HG03565 (cell line): ENCODE measurements around the gene TAF5L.
"Not testable (repeated sequence)": the region's sequence is repeated elsewhere in the genome, so short reads cannot be mapped to it uniquely, and the experiment has no call there.

Experiments
- ATAC-seq: cut with Tn5 transposase; IDR thresholded peaks from one replicate; pipeline ENCODE4 v1.9.1; 2021; ENCODE audit warnings: mild to moderate bottlenecking, moderate library complexity; ENCODE audit not compliant: unreplicated experiment

The TAF5L gene

DNA sequence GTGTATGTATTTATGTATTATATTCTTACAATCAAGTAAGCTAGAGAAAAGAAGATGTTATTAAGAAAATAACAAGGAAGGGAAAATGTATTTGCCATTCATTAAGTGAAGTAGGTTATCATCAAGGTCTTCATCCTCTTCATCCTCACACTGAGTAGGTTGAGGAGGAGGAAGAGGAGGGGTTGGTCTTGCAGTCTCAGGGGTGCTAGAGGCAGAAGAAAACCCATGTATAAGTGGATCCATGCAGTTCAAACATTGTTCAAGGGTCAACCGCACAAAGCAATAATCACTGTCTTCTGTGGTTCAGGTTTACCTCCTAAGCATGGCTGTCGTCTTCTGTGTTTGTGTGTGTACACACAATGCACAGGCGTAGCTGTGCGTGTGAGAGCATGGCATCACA, 17.0 kb upstream of the TAF5L start:
- no peak for ATAC-seq

DNA sequence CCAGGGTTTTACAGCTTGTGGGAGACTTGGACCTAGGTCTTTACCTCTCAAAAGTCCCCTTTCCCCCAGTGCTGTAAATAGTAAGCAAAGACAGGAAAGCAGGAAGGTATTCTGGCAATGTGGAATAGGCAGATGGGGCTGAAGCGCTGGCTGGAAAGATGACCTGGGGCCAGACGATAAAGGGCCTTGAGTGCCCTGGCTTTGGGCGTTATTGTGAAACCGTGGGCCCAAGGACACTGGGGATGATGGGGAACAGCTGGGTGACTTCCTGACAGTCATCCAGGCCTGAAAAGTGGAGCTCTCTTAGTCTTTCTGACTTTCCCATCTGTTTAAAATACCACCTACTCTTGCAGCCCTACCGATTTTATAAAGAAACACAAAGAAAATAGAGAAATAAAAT, 16.5 kb upstream of the TAF5L start:
- ATAC-seq = no peak

DNA sequence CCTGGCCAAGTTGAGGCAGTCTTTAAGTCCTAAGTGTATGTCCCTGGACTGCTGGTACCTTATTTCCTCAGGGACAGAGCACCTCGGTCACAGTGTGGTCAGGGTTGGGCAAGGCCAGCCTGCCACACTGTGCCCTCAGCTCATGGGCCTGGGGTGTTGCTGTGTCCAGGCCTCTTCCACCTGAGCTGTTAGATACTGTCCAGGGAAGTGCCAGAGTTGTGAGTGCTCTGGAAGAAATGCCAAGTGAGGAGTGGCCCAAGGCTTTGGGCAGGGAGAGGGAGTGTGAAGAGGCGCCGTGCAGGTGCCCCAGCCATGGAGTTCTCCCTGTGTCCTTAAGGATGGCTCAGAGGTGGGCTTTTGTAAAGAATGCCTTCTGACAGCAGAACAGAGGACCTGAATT, 15.4 kb upstream of the TAF5L start:
- ATAC-seq = no peak

DNA sequence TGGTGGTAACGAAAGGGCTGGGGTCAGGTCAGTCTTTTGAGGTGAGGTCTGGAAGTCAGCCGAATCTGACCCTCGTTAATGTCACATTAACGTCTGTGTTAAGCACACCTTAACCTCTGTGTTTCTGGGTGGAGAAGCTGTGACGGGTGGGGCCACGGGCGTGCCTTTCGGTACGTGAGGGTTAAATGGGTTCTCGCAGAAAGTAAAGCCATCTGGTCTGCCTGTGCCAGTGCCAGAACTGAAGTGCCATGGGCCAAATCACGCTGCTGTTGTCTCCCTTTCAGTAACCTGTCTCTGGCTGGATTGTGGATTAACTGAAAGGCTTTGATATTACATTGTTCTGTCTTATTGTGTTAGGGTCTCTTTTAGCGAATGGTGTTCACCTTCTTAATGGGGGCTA, 14.5 kb upstream of the TAF5L start:
- no peak for ATAC-seq

DNA sequence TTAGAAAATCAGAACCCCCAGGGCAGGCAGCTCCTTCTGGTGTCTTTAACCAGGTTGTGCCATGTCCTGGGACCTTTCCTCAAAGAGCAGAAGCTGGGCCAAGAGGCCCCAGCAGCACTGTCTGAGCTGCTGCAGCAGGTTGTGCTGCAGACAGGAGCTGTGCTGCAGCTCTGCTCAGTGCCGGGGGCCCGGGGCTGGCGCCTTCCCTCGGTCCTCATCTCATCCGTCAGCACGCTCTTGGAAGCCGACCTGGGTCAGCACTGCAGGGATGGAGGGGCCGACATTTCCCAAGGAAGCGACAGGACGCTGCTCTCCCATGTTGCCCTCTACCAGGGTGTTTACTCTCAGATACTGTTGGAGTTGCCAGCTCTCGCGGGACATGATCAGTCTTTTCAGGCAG, 11.8 kb upstream of the TAF5L start:
- ATAC-seq = no peak

DNA sequence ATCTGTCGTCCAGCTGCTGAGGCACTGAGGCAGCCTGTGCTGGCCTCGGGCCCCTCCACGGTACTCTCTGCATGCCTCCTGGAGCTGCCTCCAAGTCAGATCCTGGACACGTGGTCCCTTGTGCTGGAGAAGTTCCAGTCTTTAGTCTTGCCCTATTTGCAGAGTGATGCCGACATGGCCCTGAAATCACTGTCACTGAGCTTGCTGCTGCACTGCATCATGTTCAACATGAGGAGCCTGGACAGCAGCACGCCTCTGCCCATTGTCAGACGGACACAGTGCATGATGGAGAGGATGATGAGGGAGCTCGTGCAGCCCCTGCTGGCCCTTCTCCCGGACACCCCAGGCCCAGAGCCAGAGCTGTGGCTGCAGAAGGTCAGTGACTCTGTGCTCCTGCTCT, 10.1 kb upstream of the TAF5L start:
- ATAC-seq = no peak

DNA sequence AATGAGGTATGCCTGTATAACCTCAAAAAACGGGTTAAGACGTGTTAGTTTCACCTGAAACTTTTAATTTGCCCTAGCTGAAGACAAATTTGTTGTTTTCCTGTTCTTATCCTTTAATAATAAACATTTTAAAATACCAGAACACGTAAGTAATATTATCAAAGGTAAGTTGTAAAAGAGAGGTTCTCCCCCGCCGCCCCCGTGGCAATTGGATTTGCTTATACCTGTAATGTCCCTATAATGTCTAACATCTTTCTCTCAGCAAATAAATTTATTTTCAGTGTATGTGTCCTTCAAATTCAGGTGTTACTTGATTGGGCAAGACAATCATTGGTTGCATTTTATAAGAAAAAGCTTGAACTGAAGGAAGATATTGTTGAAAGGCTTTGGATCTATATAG, 6.0 kb upstream of the TAF5L start:
- no peak for ATAC-seq

DNA sequence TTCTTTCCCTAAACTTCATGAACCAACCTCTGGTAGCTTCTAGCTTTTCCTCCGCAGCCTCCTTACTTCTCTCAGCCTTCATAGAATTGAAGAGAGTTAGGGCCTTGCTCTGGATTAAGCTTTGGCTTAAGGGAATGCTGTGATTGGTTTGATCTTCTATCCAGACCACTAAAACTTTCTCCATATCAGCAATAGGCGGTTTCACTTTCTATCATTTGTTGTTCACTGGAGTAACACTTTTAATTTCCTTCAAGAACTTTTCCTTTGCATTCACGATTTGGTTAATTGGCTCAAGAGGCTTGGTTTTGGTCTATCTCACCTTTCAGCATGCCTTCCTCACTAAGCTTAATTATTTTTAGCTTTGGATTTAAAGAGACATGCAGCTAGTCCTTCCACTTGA, 5.2 kb upstream of the TAF5L start:
- ATAC-seq = no peak

DNA sequence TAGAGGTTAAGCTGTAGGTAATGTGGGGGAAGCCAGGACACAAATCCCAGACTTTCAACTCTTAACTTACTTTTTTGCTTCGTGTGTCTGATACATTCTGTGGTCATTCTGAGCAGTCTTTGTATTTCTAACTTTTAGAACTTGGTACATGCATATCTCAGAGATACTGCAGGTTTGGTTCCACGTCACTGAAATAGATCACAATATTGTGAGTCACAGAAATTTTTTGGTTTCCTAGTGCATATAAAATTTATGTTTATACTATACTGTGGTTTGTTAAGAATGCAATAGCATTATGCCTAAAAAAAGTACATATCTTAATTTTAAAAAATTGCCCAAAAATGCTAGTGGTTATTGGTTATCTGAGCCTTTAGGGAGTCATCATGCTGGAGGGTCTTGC, 3.3 kb upstream of the TAF5L start:
- ATAC-seq = no peak

DNA sequence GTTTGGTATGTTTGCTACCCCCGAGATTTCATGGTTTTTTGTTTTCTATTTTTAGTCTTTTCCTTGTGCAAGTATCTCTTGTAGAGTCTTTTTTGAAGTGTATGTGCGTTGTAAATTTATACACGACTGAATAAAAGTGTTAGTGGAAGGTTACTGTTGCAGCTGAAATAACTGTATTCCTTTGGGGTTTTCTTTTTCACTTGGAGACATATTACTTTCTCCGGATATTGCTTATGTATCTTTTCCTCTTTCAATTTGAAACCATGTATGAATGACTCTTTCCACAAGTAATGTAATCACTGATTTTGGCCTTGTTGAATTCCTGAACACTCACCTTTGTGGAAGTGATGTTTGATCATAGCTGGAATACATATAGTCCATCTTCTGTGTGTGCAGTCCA, 1.1 kb upstream of the TAF5L start:
- no peak for ATAC-seq

DNA sequence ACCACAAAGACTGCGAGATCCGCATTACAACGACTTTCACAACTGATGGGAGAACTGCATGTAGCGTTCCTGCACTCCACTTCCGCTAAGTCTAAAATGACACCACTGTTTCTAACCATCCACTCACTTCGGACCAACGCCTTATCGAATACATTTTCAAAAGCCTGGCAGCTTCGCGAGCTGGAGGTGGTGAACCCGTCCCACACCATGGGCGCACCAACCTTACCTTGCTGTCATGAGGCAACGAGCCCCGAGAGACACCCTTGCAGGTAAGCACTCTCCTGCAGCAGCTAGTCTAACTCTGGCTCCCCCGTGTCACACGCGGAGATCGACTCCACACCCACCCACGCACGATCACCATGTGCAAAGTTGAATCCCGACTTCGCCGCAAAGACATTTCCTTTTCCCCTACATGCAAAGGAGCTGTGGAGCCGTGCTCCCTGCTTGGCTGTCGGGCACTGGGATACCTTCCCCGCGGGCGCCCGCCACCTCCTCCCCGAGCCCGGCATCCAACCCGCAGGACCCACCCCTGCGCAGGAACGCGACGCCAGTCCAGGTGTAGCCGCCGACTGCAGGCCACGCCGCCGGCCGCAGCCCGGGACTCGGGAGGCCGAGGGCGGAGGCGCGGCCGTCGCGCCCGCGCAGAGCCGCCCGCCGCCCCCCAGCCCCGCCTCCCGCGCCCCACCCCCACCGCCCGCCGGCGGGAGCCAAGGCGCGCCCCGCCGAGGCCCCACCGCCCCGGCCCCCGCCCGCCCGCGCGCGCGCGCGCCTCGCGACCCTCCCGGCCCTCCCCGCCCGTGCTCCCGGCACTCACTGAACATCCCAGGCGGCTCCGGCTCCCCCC, 629 bp downstream of the TAF5L start:
- peak; percentile 23 for ATAC-seq

DNA sequence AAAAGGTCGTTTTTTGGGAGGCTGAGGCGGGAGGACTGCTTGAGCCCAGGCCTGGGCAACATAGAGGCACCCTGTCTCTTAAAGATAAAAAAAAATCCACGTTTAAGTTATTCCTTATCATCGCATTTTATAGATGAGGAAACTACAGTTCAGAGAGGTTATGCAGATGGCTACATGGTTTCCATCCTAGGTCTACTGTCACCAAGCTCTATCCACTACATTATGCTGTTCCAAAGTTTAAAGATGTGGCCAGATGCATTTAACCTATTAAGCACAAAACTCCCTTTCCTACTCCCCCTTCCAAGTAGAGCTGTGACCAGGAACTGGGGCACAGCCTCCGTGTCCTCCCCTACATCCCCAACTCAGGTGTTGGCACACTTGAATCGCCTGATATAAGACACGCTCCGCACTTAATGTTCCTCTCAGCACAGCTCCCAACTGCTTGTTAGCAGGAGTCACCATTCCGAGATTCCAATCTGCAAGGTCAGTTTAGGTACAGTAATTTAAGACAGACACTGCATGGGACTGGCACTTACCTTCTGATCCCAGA, 1.3 kb downstream of the TAF5L start:
- no peak for ATAC-seq

DNA sequence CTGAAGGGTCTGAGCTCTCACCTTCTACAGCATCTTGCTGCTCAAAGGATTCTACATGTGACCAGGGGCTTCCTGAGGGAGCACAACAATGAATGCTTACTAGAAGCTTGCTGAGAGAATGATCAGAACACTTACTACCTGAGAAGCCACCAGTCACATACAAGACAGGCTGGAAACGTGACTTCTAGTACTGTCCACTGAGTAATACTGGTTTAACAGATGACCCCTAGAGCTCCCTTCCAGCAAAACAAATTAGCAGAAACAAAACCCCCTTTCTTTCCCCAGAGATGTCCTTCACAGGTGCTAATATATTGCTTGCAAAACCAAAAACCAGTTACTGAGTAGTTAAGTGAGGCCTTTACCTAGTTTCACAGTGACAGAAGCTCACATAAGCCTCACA, 2.1 kb downstream of the TAF5L start:
- no peak for ATAC-seq

DNA sequence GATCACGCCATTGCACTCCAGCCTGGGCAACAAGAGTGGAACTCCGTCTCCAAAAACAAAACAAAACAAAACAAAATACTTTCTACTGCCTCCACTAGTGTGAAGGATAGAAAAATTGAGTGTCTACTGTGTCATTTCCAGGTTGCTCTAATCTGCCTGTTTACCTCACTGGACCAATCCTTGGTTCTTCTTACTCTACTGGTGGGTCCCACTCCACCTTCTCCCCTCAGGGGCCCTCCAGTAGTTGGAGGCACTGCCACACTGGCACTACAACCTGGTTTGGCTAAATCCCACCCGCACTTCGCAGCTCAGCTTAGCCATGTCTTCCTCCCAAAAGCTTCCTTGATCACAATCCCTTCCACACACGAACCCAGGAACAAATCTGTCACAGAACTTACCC, 2.7 kb downstream of the TAF5L start:
- no peak for ATAC-seq

DNA sequence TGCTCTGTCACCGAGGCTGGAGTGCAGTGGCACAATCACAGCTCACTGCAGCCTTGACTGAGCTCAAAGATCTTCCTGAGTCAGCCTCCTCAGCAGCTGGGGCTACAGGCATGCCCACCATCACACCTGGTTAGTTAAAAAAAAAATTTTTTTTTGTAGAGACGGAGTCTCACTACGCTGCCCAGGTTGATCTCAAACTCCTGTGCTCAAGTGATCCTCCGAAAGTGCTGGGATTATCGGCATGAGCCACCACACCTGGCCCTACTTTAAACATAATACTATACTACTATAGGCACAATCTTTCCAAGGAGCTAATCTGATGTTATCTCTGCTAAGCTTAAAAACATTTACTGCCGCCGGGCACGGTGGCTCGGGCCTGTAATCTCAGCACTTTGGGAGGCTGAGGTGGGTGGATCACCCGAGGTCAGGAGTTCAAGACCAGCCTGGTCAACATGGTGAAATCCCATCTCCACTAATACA, 3.2 kb downstream of the TAF5L start:
- not testable (repeated sequence) for ATAC-seq

DNA sequence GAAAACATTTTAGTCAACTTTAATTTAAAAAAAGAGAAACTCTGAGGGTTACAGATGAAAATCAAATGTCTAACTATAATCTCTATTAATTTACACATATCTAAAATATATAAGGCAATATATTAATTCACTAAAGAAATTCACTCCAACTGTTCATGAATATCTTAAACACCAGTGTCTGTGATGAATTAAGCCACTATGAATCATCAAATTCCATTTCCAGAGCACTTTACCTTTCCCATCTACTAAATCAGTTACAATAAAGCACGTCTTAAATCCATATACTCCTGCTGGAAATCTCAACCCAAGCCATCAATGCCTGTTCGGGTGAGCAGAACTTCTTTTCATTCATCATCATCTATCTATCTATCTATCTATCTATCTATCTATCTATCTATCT, 4.3 kb downstream of the TAF5L start:
- no peak for ATAC-seq

DNA sequence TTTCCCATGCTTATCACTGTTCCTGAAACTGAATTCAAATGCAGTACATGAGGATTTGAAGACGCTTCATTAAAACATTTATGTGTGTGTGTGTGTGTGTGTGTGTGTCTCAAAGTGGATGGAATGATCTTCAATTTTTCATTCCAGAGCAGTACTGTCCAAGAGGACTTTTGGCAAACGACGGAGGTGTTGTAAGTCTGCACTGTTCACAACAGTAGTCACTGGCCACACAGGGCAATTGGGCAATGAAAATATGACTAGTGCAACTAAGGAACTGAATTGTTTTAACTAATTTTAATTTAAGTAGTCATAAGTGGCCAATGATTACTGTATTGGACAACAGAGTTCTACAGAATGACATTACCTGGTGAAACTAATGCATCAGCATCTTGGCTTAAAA, 5.0 kb downstream of the TAF5L start:
- ATAC-seq = no peak

DNA sequence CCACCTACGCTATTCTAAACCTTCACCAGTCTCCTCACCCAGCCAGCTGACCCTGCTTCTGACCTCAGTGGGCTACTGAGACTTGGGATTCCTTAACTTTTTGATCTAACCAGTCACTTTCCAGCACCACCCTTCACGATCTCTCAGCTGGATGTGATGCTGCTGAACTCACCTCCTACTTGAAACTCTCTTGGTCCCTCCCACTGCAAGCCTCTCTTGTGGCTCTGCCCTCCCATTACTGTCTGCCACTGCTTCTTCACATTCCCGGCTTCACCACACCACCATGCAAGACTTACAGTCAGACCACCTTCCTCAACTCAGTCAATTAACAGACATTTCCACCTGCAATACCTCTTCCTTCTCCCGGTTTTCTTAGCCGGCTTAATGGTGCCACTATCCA, 6.3 kb downstream of the TAF5L start:
- ATAC-seq = no peak

DNA sequence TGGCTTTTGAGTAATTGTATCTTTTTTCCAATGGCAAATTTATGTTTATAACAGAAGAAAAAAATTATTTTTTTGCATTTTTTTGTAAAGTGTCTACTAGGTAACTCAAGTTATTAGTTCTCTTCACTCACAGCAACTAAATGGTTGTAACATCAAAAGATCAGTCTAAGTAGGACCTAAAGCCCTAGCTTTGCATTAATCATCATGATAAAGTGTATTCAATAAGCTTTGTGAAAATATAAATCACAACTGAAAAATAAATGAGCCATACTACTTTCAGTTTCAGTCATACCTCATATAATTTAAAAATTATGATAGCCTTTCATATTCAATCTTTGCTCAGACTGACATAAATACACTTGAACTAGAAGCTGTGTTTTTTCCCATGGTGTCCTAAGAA, 6.9 kb downstream of the TAF5L start:
- no peak for ATAC-seq

DNA sequence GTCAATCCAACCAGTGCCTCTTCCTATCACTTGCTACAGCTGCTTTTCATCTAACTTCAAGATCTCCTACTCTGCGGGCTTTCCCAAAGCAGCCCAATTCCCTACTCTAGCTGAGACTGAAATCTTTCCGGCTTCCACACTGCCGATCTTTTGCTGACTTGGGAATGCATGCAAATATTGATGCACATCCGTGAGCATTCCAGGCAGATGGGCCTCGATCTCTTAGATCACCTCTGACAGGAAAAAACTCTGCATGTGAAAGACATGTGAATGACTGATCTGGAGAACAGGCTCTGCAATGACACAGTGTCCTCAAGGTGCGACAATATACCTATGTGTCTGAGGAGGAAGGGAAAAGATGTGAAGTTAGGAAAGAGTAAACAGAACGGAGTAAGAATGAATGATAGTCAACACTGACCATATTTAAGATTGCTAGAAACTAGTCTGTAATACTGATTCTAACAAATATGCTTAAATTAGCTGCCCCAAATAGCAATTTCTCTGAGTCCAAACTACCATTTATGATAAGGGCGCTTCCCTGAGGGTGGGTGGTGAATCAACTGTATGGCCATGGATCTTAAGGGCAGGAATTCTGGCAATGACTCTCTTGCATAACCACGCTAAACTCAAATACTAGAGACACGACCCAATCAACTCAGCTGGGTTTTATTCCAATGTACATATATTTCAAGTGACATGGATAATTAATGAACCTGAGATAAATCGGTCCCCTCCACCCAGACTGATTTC, 8.4 kb downstream of the TAF5L start:
- ATAC-seq = no peak

DNA sequence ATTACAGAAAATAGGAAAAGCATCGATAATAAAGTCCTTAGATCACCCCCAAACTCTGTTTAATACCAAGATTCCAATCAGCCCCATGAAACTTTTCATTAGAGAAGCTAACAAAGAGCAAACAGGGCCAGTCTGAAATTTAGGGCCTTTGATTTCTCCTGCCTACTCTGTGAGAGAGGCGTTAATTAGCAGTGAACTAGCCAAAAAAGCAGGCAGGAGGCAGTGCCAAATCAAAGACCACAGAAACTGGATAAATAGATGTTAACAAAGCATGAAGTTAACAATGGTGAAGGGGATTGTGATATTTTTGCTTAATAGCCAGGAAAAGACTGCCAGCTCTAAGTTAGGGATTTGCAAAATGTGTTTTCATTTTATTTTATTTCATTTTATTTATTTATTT, 11.2 kb downstream of the TAF5L start:
- ATAC-seq = no peak

DNA sequence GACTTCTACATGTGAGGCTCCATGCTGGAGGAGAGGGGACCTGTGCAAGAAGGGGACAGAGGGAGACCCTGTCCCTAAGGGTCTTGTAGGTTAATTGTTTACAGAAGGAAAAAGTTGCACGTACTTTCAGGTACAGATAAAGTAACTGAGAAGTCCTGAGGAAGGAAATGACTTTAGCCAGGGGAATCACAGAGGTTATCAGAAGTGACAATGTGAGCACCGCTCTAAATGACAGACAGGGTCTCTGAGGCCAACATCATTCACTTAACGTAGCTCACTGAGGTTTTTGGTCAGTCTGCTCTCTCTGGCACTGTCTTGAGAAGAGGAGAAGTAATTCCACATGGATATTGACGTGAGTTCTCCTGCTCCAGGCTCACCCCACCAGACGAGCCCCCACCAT, 12.0 kb downstream of the TAF5L start:
- ATAC-seq = no peak
